Peyer's patch (tissue), 4 donors: ENCODE data around the gene TMEM135. TPM values are rescaled to one million over a fixed set of nuclear protein-coding genes. Genes with fewer than 3 reads are reported as not detected.
"Not testable (repeated sequence)": the region's sequence is repeated elsewhere in the genome, so short reads cannot be mapped to it uniquely, and the experiment has no call there.

Source experiments
- DNase-seq, 3 donors: peaks; one replicate each; pipeline ENCODE4 v3.0.0-alpha.2; 2017 to 2019
- H3K27ac ChIP-seq, 4 donors: fragments of 200-600 bp; sonication (generic); one replicate each; pipeline ENCODE4 v1.5.1; 2016 to 2019
- H3K27me3 ChIP-seq, 2 donors: fragments of 200-600 bp; sonication (generic); one replicate each; pipeline ENCODE4 v1.5.1; 2019
- H3K36me3 ChIP-seq, 3 donors: fragments of 200-600 bp; sonication (generic); one replicate each; pipeline ENCODE4 v1.5.1; 2016 to 2019
- H3K4me1 ChIP-seq, 4 donors: fragments of 200-600 bp; sonication (generic); one replicate each; pipeline ENCODE4 v1.5.1; 2016 to 2019
- H3K4me3 ChIP-seq, 4 donors: fragments of 200-600 bp; sonication (generic); 1 replicate in 3 of 4; 2 replicates in 1 of 4; pipeline ENCODE4 v1.5.1; 2016 to 2019; ENCODE audit warnings: mild to moderate bottlenecking in 1 of 4
- H3K9me3 ChIP-seq, 4 donors: fragments of 200-600 bp; sonication (generic); one replicate each; pipeline ENCODE4 v1.5.1; 2016 to 2019; ENCODE audit warnings: mild to moderate bottlenecking in 1 of 4
- POLR2A ChIP-seq, 2 donors: fragments of 450-650 bp; IDR thresholded peaks; one replicate each; pipeline ENCODE4 v1.5.1; 2017; ENCODE audit warnings: antibody characterized with exemption in 2 of 2, mild to moderate bottlenecking in 2 of 2, moderate library complexity in 2 of 2
- total RNA-seq, 4 donors: library from RNA; depleted of rRNA; stranded (reverse); fragments of >200 nt; gene quantifications; one replicate each; pipeline ENCODE4 v1.1.0, GENCODE V29; 2016
- TF ChIP-seq, protein P1 (sequence below), 6 experiments: fragments of 450-650 bp in 4 of 6; fragments of 200-600 bp in 2 of 6; sonication (generic) in 1 of 6; IDR thresholded peaks; one replicate each; pipeline ENCODE4 v1.5.1; 2017 to 2019; ENCODE audit warnings: antibody characterized with exemption in 6 of 6, mild to moderate bottlenecking in 3 of 6, moderate library complexity in 1 of 6

Gene TMEM135
- total RNA-seq, 4 donors from 2014 or later = 23.1 to 58.2 (median 40.1) TPM

DNA sequence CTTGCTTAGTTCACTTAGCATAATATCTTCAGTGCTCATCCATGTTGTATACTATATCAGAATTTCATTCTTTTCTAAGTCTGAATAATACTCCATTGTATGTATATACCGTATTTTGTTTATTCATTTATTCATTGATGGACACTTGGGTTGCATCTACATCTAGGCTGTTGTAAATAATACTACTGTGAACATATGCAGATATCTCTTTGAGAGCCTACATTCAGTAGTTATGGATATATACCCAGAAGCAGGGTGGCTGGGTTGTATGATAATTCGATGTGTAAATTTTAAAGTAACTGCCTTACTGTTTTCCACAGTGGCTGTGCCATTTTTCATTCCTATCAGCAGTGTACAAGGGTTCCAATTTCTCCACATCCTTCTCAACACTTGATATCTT lies 116.5 kb downstream of the TMEM135 start:
- no peak for DNase-seq
- Histone ChIP-seq H3K4me3 (no peak overlapping the region), H3K27ac (no peak overlapping the region), H3K27me3 (no peaks in the 10 kb centered on the region), H3K4me1 (no peaks in the 10 kb centered on the region), H3K9me3 (no peaks in the 10 kb centered on the region), H3K36me3 (no peaks in the 10 kb centered on the region)
- no peak for TF ChIP-seq POLR2A (IDR thresholded peaks at IDR 0.05)
- TF ChIP-seq, protein P1, sequence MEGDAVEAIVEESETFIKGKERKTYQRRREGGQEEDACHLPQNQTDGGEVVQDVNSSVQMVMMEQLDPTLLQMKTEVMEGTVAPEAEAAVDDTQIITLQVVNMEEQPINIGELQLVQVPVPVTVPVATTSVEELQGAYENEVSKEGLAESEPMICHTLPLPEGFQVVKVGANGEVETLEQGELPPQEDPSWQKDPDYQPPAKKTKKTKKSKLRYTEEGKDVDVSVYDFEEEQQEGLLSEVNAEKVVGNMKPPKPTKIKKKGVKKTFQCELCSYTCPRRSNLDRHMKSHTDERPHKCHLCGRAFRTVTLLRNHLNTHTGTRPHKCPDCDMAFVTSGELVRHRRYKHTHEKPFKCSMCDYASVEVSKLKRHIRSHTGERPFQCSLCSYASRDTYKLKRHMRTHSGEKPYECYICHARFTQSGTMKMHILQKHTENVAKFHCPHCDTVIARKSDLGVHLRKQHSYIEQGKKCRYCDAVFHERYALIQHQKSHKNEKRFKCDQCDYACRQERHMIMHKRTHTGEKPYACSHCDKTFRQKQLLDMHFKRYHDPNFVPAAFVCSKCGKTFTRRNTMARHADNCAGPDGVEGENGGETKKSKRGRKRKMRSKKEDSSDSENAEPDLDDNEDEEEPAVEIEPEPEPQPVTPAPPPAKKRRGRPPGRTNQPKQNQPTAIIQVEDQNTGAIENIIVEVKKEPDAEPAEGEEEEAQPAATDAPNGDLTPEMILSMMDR (IDR thresholded peaks at IDR 0.05) = no peak

DNA sequence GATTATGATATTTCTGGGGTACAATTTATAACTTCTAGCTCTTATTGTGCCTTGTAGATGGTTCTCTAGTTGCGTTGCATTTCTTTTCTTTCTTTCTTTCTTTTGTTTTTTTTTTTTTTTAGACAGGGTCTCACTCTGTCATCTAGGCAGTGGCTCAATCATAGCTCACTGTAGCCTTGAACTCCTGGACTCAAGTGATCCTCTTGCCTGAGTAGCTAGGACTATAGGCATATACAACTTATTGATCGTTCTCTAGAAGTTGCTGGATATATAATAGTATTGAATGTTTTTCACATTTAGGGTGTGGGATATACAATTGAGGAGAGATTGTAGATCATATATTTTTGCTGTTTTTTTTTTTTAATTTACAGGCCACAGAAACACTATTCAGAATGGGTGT lies 119.2 kb downstream of the TMEM135 start:
- no peaks in the 10 kb centered on the region for H3K27me3 ChIP-seq
- H3K36me3 ChIP-seq = no peaks in the 10 kb centered on the region
- no peak overlapping the region for H3K4me3 ChIP-seq
- no peaks in the 10 kb centered on the region for H3K4me1 ChIP-seq
- TF ChIP-seq, protein P1 (IDR thresholded peaks at IDR 0.05) = no peak
- no peak for TF ChIP-seq POLR2A (IDR thresholded peaks at IDR 0.05)
- H3K9me3 ChIP-seq = no peaks in the 10 kb centered on the region
- H3K27ac ChIP-seq = no peak overlapping the region
- no peak for DNase-seq

DNA sequence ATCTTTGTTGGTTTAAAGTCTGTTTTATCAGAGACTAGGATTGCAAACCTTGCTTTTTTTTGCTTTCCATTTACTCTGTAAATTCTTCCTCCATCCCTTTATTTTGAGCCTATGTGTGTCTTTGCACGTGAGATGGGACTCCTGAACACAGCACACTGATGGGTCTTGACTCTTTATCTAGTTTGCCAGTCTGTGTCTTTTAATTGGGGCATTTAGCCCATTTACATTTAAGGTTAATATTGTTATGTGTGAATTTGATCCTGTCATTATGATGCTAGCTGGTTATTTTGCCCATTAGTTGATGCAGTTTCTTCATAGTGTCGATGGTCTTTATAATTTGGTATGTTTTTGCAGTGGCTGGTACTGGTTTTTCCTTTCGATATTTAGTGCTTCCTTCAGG lies 131.3 kb downstream of the TMEM135 start:
- not testable (repeated sequence) for H3K4me3 ChIP-seq, H3K36me3 ChIP-seq, H3K27ac ChIP-seq, H3K27me3 ChIP-seq, DNase-seq, H3K9me3 ChIP-seq, H3K4me1 ChIP-seq

DNA sequence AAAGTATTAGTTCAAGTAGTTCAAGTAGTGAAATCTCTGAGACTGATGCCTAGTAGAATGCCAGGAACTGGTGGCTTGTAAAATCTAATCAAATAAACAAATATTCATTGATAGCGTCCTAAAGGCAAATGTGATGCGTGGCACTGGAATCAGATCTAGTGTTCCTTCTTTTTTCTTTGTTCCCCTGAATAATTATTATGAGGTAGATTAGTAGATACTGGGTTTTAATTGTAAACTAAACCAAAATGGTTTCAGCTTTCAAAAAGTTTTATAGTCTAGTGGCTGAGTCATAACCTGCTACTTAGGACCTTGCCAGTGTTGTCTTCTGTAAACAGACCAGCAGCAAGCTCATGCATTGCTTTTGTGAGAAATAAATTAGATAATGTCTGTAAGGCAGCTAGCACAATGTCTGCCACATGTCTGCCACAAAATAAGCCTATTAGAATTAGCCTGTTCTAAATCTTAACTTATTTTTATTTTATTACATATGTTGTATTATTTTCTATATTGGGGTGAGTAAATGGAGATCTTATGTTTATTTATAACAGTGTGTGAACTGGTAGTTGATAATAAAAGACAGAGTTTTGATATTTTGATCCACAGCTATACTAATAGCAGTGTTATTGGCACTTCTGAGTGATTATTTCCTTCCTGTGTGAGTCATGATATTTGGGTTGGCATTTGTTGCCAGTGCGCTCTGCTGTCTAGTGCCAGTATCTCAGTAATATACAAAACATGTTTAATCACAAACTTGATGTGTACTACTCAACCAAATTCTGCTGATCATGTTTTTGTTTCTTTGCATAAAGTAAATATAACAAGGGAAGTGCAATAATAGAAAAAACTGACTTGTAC lies 135.7 kb downstream of the TMEM135 start:
- H3K4me1 ChIP-seq = no peaks in the 10 kb centered on the region
- H3K27me3 ChIP-seq = no peaks in the 10 kb centered on the region
- no peak overlapping the region for H3K4me3 ChIP-seq
- H3K27ac ChIP-seq = no peak overlapping the region
- no peak for DNase-seq
- H3K9me3 ChIP-seq = no peaks in the 10 kb centered on the region
- no peak for TF ChIP-seq POLR2A (IDR thresholded peaks at IDR 0.05)
- TF ChIP-seq, protein P1 (IDR thresholded peaks at IDR 0.05) = no peak
- no peaks in the 10 kb centered on the region for H3K36me3 ChIP-seq

DNA sequence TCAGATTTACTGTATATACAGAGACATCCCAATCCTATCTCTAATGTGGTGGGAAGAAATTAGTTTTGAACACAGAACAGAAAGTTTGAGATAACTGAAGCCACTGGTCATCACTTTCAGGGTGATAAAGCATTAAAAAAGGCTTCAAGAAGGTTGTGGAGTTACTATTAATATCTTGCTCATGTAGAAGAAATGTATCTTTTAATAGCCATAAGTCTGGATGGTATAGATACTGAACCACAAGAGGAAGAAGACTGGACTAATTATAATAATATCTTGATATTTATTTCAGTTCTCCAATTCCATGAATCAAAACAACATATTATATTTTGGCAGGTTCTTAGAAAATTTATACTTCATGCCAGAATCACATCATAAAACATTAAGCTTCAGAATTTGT lies 137.1 kb downstream of the TMEM135 start:
- TF ChIP-seq, protein P1 (IDR thresholded peaks at IDR 0.05) = no peak
- no peak for TF ChIP-seq POLR2A (IDR thresholded peaks at IDR 0.05)
- H3K4me1 ChIP-seq = no peaks in the 10 kb centered on the region
- H3K27me3 ChIP-seq = no peaks in the 10 kb centered on the region
- DNase-seq = no peak
- no peaks in the 10 kb centered on the region for H3K9me3 ChIP-seq
- no peak overlapping the region for H3K27ac ChIP-seq
- H3K4me3 ChIP-seq = no peak overlapping the region
- no peaks in the 10 kb centered on the region for H3K36me3 ChIP-seq

DNA sequence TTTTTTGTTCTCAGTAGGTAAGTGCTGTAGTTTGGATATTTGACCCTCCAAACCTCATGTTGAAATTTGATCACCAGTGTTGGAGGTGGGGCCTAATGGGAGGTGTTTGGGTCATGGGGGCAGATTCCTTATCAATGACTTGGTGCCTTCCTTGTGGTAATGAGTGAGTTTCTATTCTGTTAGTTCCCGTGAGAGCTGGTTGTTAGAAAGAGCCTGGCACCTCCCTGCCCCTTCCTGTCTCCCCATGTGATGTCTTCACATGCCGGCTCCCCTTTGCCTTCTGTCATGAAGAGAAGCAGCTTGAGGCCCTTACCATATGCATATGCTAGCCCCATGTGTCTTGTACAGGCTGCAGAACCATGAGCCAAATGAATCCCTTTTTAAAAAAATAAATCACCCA lies 138.3 kb downstream of the TMEM135 start:
- TF ChIP-seq, protein P1 (IDR thresholded peaks at IDR 0.05) = no peak
- no peak for TF ChIP-seq POLR2A (IDR thresholded peaks at IDR 0.05)
- Histone ChIP-seq H3K4me3 (no peak overlapping the region), H3K4me1 (no peaks in the 10 kb centered on the region), H3K27ac (no peak overlapping the region), H3K9me3 (no peaks in the 10 kb centered on the region), H3K27me3 (no peaks in the 10 kb centered on the region), H3K36me3 (no peaks in the 10 kb centered on the region)
- DNase-seq = no peak
